SK-N-SH (cell line): ENCODE measurements around the gene OGA. TPM values are rescaled to one million over a fixed set of nuclear protein-coding genes. Genes with fewer than 3 reads are reported as not detected.

Experiments used
- CTCF ChIA-PET: fragments of 300-600, 350-600 bp; formaldehyde crosslinking; extraction: SDS; loops from one replicate; lab custom pipeline; 2021; lab: Yijun Ruan, JAX
- POLR2A ChIA-PET: fragments of 350-600 bp; sonication (Branson Sonifier 250); formaldehyde crosslinking; extraction: SDS; loops from one replicate; lab custom pipeline; 2020; ENCODE audit warnings: antibody characterized with exemption, inconsistent platforms; lab: Yijun Ruan, JAX
- DNase-seq: peaks from one replicate; pipeline ENCODE4 v3.0.0; 2012
- H2AFZ ChIP-seq: fragments of 200-600 bp; sonication (generic); 2 replicates; pipeline ENCODE4 v1.8.1; 2016; ENCODE audit warnings: antibody characterized with exemption, mild to moderate bottlenecking, low read depth
- H3F3A ChIP-seq: fragments of 200-600 bp; sonication (generic); replicated peaks from 2 replicates; pipeline ENCODE3; 2016; ENCODE audit warnings: antibody characterized with exemption, mild to moderate bottlenecking; ENCODE audit not compliant: insufficient read depth
- H3K27ac ChIP-seq, 2 experiments: fragments of 200-500 bp in 1 of 2; fragments of 200-600 bp in 1 of 2; sonication (Bioruptor generic) in 1 of 2; sonication (generic), shearing (Covaris generic) in 1 of 2; 2 replicates each; pipeline versions ENCODE4 v1.5.1 to v1.6.1; 2014 to 2016; ENCODE audit warnings: low read depth in 2 of 2, inconsistent platforms in 1 of 2, low read length in 1 of 2, mild to moderate bottlenecking in 1 of 2, mixed read lengths in 1 of 2
- H3K27me3 ChIP-seq: fragments of 200-600 bp; sonication (generic), shearing (Covaris generic); 2 replicates; pipeline ENCODE4 v1.6.1; 2016; ENCODE audit warnings: mixed run types; ENCODE audit not compliant: insufficient read depth
- H3K36me3 ChIP-seq, 2 experiments: fragments of 200-500 bp in 1 of 2; fragments of 200-600 bp in 1 of 2; sonication (Bioruptor generic) in 1 of 2; sonication (generic) in 1 of 2; replicated peaks in 1 of 2; 2 replicates each; pipeline versions ENCODE3 to v1.5.1; 2014 to 2016; ENCODE audit warnings: low read length in 1 of 2, mild to moderate bottlenecking in 1 of 2; ENCODE audit not compliant: insufficient read depth in 2 of 2, control insufficient read depth in 1 of 2
- H3K4me1 ChIP-seq, 2 experiments: fragments of 200-500 bp in 1 of 2; fragments of 200-600 bp in 1 of 2; sonication (Bioruptor generic) in 1 of 2; sonication (generic), shearing (Covaris generic) in 1 of 2; 2 replicates each; pipeline versions ENCODE4 v1.5.1 to v1.6.1; 2014 to 2016; ENCODE audit warnings: low read depth in 1 of 2, low read length in 1 of 2, mixed run types in 1 of 2; ENCODE audit not compliant: insufficient read depth in 2 of 2, control insufficient read depth in 1 of 2
- H3K4me2 ChIP-seq: fragments of 200-600 bp; sonication (generic), shearing (Covaris generic); 2 replicates; pipeline ENCODE4 v1.6.1; 2017; ENCODE audit warnings: mixed run types
- H3K4me3 ChIP-seq, 2 experiments: fragments of 200-500 bp in 1 of 2; fragments of 200-600 bp in 1 of 2; sonication (Bioruptor generic) in 1 of 2; sonication (generic), shearing (Covaris generic) in 1 of 2; 2 replicates each; pipeline versions ENCODE4 v1.5.1 to v1.8.1; 2014 to 2016; ENCODE audit warnings: low read depth in 2 of 2, inconsistent platforms in 1 of 2, low read length in 1 of 2, mild to moderate bottlenecking in 1 of 2, mixed read lengths in 1 of 2, moderate library complexity in 1 of 2
- H3K79me2 ChIP-seq: fragments of 200-600 bp; sonication (generic); 2 replicates; pipeline ENCODE4 v1.8.1; 2017; ENCODE audit warnings: mild to moderate bottlenecking; ENCODE audit not compliant: insufficient read depth
- H3K9ac ChIP-seq: fragments of 200-600 bp; sonication (generic); 2 replicates; pipeline ENCODE4 v1.6.1; 2017; ENCODE audit warnings: mixed run types
- H3K9me2 ChIP-seq: fragments of 200-600 bp; sonication (generic); 2 replicates; pipeline ENCODE4 v1.6.1; 2017; ENCODE audit warnings: mixed run types
- H3K9me3 ChIP-seq: fragments of 200-600 bp; sonication (generic); 2 replicates; pipeline ENCODE4 v1.6.1; 2017; ENCODE audit warnings: mixed run types, mild to moderate bottlenecking, moderate library complexity
- H4K20me1 ChIP-seq: fragments of 200-600 bp; sonication (generic); 2 replicates; pipeline ENCODE4 v1.6.1; 2017; ENCODE audit warnings: mild to moderate bottlenecking, mixed run types; ENCODE audit not compliant: insufficient read depth
- CHD2 ChIP-seq: fragments of 150-350 bp; IDR thresholded peaks from 2 replicates; pipeline ENCODE4 v1.6.1; 2018; ENCODE audit warnings: low read length; ENCODE audit not compliant: partially characterized antibody
- CTCF ChIP-seq: fragments of 200-600 bp; sonication (generic); IDR thresholded peaks from 2 replicates; pipeline ENCODE4 v1.6.1; 2017; ENCODE audit warnings: antibody characterized with exemption, mild to moderate bottlenecking, moderate library complexity
- EP300 ChIP-seq, 2 experiments: IDR thresholded peaks; 2 replicates each; pipeline versions ENCODE4 v1.4.0 to v1.6.1; 2012; ENCODE audit warnings: borderline replicate concordance in 1 of 2, low read depth in 1 of 2, low read length in 1 of 2
- EZH2phosphoT487 ChIP-seq: fragments of 200-600 bp; sonication (generic); IDR thresholded peaks from 2 replicates; pipeline ENCODE4 v1.6.1; 2017; ENCODE audit warnings: low read depth, mixed run types, mild to moderate bottlenecking, antibody characterized with exemption, moderate library complexity, borderline replicate concordance
- FOSL2 ChIP-seq: IDR thresholded peaks from 2 replicates; pipeline ENCODE4 v1.4.0; 2012; ENCODE audit warnings: low read depth, mild to moderate bottlenecking, moderate library complexity, borderline replicate concordance
- FOXJ3 ChIP-seq: sonication (generic); formaldehyde crosslinking; IDR thresholded peaks from 2 replicates; pipeline ENCODE4 v1.5.1; 2020; ENCODE audit warnings: mild to moderate bottlenecking, missing genetic modification reagents
- GABPA ChIP-seq: IDR thresholded peaks from 2 replicates; pipeline ENCODE4 v1.4.0; 2012; ENCODE audit warnings: low read depth, mild to moderate bottlenecking
- IRF3 ChIP-seq: fragments of 150-350 bp; IDR thresholded peaks from 2 replicates; pipeline ENCODE4 v1.6.1; 2016; ENCODE audit warnings: mild to moderate bottlenecking, low read depth, low read length
- JUND ChIP-seq: IDR thresholded peaks from 2 replicates; pipeline ENCODE4 v1.4.0; 2012
- MAX ChIP-seq: IDR thresholded peaks from 2 replicates; pipeline ENCODE4 v1.4.0; 2012; ENCODE audit warnings: low read depth
- MEF2A ChIP-seq: IDR thresholded peaks from 2 replicates; pipeline ENCODE4 v1.4.0; 2012; ENCODE audit warnings: low read depth, borderline replicate concordance
- RAD21 ChIP-seq: IDR thresholded peaks from 2 replicates; pipeline ENCODE4 v1.6.1; 2012; ENCODE audit warnings: mild to moderate bottlenecking, low read length
- RFX5 ChIP-seq: IDR thresholded peaks from 2 replicates; pipeline ENCODE4 v1.6.1; 2012; ENCODE audit warnings: mild to moderate bottlenecking, improper control_type of control experiment, low read length
- RXRA ChIP-seq: IDR thresholded peaks from 2 replicates; pipeline ENCODE4 v1.4.0; 2012; ENCODE audit warnings: low read depth, mild to moderate bottlenecking, borderline replicate concordance
- SIN3A ChIP-seq: IDR thresholded peaks from 2 replicates; pipeline ENCODE4 v1.6.1; 2012; ENCODE audit warnings: low read depth, mild to moderate bottlenecking, low read length, moderate library complexity, borderline replicate concordance
- TAF1 ChIP-seq: IDR thresholded peaks from 2 replicates; pipeline ENCODE4 v1.6.1; 2012; ENCODE audit warnings: low read depth, mild to moderate bottlenecking, low read length, moderate library complexity, borderline replicate concordance
- USF1 ChIP-seq: IDR thresholded peaks from 2 replicates; pipeline ENCODE4 v1.4.0; 2012; ENCODE audit warnings: low read depth, borderline replicate concordance
- USF2 ChIP-seq: fragments of 150-350 bp; IDR thresholded peaks from 2 replicates; pipeline ENCODE4 v1.6.1; 2017; ENCODE audit warnings: antibody characterized with exemption, low read length, low read depth, borderline replicate concordance
- ZBTB33 ChIP-seq: IDR thresholded peaks from 2 replicates; pipeline ENCODE4 v1.4.0; 2012; ENCODE audit warnings: low read depth, borderline replicate concordance
- WGBS: methylation state at CpG from one replicate; pipeline ENCODE4 v1.1.6; 2017; ENCODE audit warnings: low lambda C conversion rate; 5-methylcytosine and 5-hydroxymethylcytosine counted together
- polyA plus RNA-seq, 3 experiments: library from polyadenylated mRNA; depleted of rRNA; stranded (reverse); fragments of >200 nt; gene quantifications; 2 replicates each; pipeline ENCODE4 v1.2.3, GENCODE V29; 2012

Gene OGA
- polyA plus RNA-seq, 1 of the 3 experiments (the other 2 are of a cell fraction) = 24.8 TPM

- TF ChIP-seq GABPA = no peak
- no peak for TF ChIP-seq RXRA
- TF ChIP-seq RFX5 = no peak
- no peak for TF ChIP-seq EP300 (IDR thresholded peaks at IDR 0.05; ENCODE audit: borderline replicate concordance in 1 of 2, low read depth in 1 of 2, low read length in 1 of 2)
- POLR2A ChIA-PET = no interaction called here
- Histone ChIP-seq H3K27me3 (no peaks in the 10 kb centered on the region), H3K9me3 (no peaks in the 10 kb centered on the region), H3K4me1 (peaks cover 0 to 14% of the 10 kb centered on the region in 2 experiments; a peak in 1 of 4 replicates), H3K27ac (no peak overlapping the region), H3K9ac (no peak overlapping the region), H3K4me2 (no peak overlapping the region), H3K36me3 (no peaks in the 10 kb centered on the region), H3K9me2 (no peaks in the 10 kb centered on the region), H3F3A (no peaks in the 10 kb centered on the region), H3K4me3 (no peak overlapping the region), H3K79me2 (no peaks in the 10 kb centered on the region), H4K20me1 (no peaks in the 10 kb centered on the region), H2AFZ (no peak overlapping the region)
- CTCF ChIA-PET = interaction anchor here (1.1 to 18.9 kb wide), 2 partner anchors 8 to 158 kb away, joined by 3 to 169 read pairs; partner anchors contain the start of gene KCNIP2
- 97% methylated on average over 3 of the region's 4 CpGs for WGBS
- DNase-seq = no peak
These were observed 33.3 kb upstream of the OGA start for GRCh38 chr10:101851411-101852116.

GRCh38 chr10:101850749-101851148, 32.5 kb upstream of the OGA start:
- ChIA-PET CTCF (interaction anchor here (0.7 to 18.9 kb wide), 3 partner anchors 7 to 38 kb away, joined by 3 to 169 read pairs (median 4); partner anchors contain the start of gene KCNIP2), POLR2A (no interaction called here)
- no peak for TF ChIP-seq TAF1
- no peak for TF ChIP-seq EP300 (IDR thresholded peaks at IDR 0.05; ENCODE audit: borderline replicate concordance in 1 of 2, low read depth in 1 of 2, low read length in 1 of 2)
- TF ChIP-seq EZH2phosphoT487 = no peak
- TF ChIP-seq FOSL2 = no peak
- TF ChIP-seq RAD21 = no peak
- TF ChIP-seq MAX = no peak
- TF ChIP-seq ZBTB33 = no peak
- no peak for TF ChIP-seq MEF2A
- no peak for TF ChIP-seq JUND
- TF ChIP-seq CTCF = no peak
- TF ChIP-seq CHD2 = no peak
- no peak for TF ChIP-seq IRF3
- TF ChIP-seq USF1 = no peak
- TF ChIP-seq USF2 = no peak
- TF ChIP-seq SIN3A = no peak
- TF ChIP-seq FOXJ3 (CRISPR knock-in tag) = no peak

More at GRCh38 chr10:101850749-101851148, 32.5 kb upstream of the OGA start:
- H3F3A ChIP-seq = no peaks in the 10 kb centered on the region
- H3K4me3 ChIP-seq = no peak overlapping the region
- H4K20me1 ChIP-seq = no peaks in the 10 kb centered on the region
- no peaks in the 10 kb centered on the region for H3K9me3 ChIP-seq
- no peak overlapping the region for H3K27ac ChIP-seq
- H3K36me3 ChIP-seq = peaks cover 0 to 2% of the 10 kb centered on the region in 2 experiments
- H2AFZ ChIP-seq = no peak overlapping the region
- H3K9me2 ChIP-seq = no peaks in the 10 kb centered on the region
- no peaks in the 10 kb centered on the region for H3K79me2 ChIP-seq
- no peak overlapping the region for H3K4me2 ChIP-seq
- no peak for DNase-seq
- H3K4me1 ChIP-seq = peaks cover 0 to 14% of the 10 kb centered on the region in 2 experiments; a peak in 1 of 4 replicates
- WGBS = 83% methylated on average over 3 of the region's 3 CpGs
- no peak overlapping the region for H3K9ac ChIP-seq
- H3K27me3 ChIP-seq = no peaks in the 10 kb centered on the region
